GM13976 (cell line): Measurements from ENCODE around the gene CEP170.

Experiments
- DNase-seq: peaks from one replicate; pipeline ENCODE4 v3.0.0; 2012; ENCODE audit warnings: low spot score
- CTCF ChIP-seq: IDR thresholded peaks from 2 replicates; pipeline ENCODE4 v1.5.1; 2012; ENCODE audit warnings: borderline replicate concordance, mild to moderate bottlenecking; ENCODE audit not compliant: insufficient read depth; ENCODE audit errors: extremely low read depth, missing control alignments, control extremely low read depth
- in situ Hi-C: fragments of 300-500 bp; cut with MboI; formaldehyde crosslinking; loops from one replicate; pipeline ENCODE4 v1.12.0; 2022; ENCODE audit warnings: low sequenced_read_pairs, mixed read lengths, inconsistent platforms; ENCODE audit not compliant: unreplicated experiment

CEP170 gene

GRCh38 chr1:243291292-243291691, 36.2 kb upstream of the CEP170 start:
- in situ Hi-C loops: no loop called here
- no peak for TF ChIP-seq CTCF
- DNase-seq: no peak

- no peak for DNase-seq
- no peak for TF ChIP-seq CTCF
- in situ Hi-C loops: no loop called here
Observed at GRCh38 chr1:243288062-243288461, 33.0 kb upstream of the CEP170 start.

- in situ Hi-C loops: no loop called here
- DNase-seq: peak; percentile 54
- TF ChIP-seq CTCF: no peak
Observed at GRCh38 chr1:243287652-243288051, 32.6 kb upstream of the CEP170 start.

- TF ChIP-seq CTCF: no peak
- no peak for DNase-seq
- in situ Hi-C loops: no loop called here
Observed at GRCh38 chr1:243287123-243287460, 32.0 kb upstream of the CEP170 start.

- in situ Hi-C loops: no loop called here
- DNase-seq: no peak
- no peak for TF ChIP-seq CTCF
Observed at GRCh38 chr1:243286409-243287122, 31.5 kb upstream of the CEP170 start.

- in situ Hi-C loops: no loop called here
Observed at GRCh38 chr1:243281672-243282071, 26.6 kb upstream of the CEP170 start.

More at GRCh38 chr1:243281672-243282071, 26.6 kb upstream of the CEP170 start:
- no peak for TF ChIP-seq CTCF
- DNase-seq: no peak
